Activated CD4-positive, alpha-beta T cell treated with anti-CD3 and anti-CD28 coated beads, Interleukin-2, amount 50 U/mL, for 1 hour (primary cell): Measurements from ENCODE around the gene MARK4.

Experiments used
- DNase-seq: peaks from one replicate; pipeline ENCODE4 v3.0.0-alpha.2; 2020

MARK4 gene

GRCh38 chr19:45344621-45345505 is 93.8 kb downstream of the MARK4 start:
- DNase-seq = no peak

GRCh38 chr19:45345506-45345860 is 94.4 kb downstream of the MARK4 start:
- DNase-seq = no peak

- DNase-seq = no peak
These were observed 95.4 kb downstream of the MARK4 start for GRCh38 chr19:45346449-45346848.

- no peak for DNase-seq
These were observed 96.7 kb downstream of the MARK4 start for GRCh38 chr19:45347570-45348366.

- DNase-seq = no peak
These were observed 97.5 kb downstream of the MARK4 start for GRCh38 chr19:45348367-45349125.

- no peak for DNase-seq
These were observed 98.0 kb downstream of the MARK4 start for GRCh38 chr19:45349126-45349415.

- no peak for DNase-seq
These were observed 98.4 kb downstream of the MARK4 start for GRCh38 chr19:45349430-45349941.

- no peak for DNase-seq
These were observed 99.5 kb downstream of the MARK4 start for GRCh38 chr19:45350477-45351058.

- no peak for DNase-seq
These were observed 100.4 kb downstream of the MARK4 start for GRCh38 chr19:45351401-45351952.

GRCh38 chr19:45352062-45352461 is 101.0 kb downstream of the MARK4 start:
- DNase-seq = no peak

- no peak for DNase-seq
These were observed 101.4 kb downstream of the MARK4 start for GRCh38 chr19:45352471-45352870.

GRCh38 chr19:45352914-45353796 is 102.1 kb downstream of the MARK4 start:
- no peak for DNase-seq

- no peak for DNase-seq
These were observed 103.3 kb downstream of the MARK4 start for GRCh38 chr19:45354241-45354842.
